Measurements from ENCODE around the gene USP25. TPM values are rescaled to one million over a fixed set of nuclear protein-coding genes. Genes with fewer than 3 reads are reported as not detected.
A peak's percentile ranks its signal among the peaks of the same experiment; 100 is the strongest.

USP25 gene
- total RNA-seq, 8 experiments from 2014 or later = 18.7 to 48.5 (median 34.0) TPM

DNA sequence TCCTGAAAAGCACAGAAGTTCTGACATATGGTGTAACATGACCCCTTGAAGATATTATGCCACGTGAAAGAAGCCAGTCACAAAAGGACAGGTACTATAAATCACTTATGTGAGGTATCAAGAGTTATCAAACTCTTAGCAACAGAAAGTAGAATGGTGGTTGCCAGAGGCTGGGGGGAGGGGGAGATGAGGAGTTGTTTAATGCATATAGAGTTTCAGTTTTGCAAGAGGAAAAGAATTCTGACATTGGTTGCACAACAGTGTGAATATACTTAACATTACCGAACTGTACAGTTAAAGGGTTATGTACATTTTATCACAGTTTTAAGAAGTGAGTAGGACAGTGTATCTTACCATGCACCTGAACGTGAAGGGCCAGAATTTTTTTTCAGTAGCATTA lies 80.0 kb downstream of the USP25 start:
- in situ Hi-C loops (cut with MboI; ENCODE audit: low pct_unique_long_range_greater_than_20kb in 2 of 9, low sequenced_read_pairs in 9 of 9, unreplicated experiment in 9 of 9) = no loop called here
- no peaks in the 10 kb centered on the region for H3K4me1 ChIP-seq (replicated peaks in 1 of 2)
- H3K4me3 ChIP-seq = no peak overlapping the region
- peak in 1 of 8 experiments; percentile 31 for ATAC-seq (replicated peaks in 6 of 8)
- no peak overlapping the region for H3K27ac ChIP-seq
- WGBS, 10 experiments = 20 to 100% (median 97%) methylated on average over 1 to 3 of the region's 3 CpGs; no CpG with 5 or more reads in 1 of the 10 experiments

DNA sequence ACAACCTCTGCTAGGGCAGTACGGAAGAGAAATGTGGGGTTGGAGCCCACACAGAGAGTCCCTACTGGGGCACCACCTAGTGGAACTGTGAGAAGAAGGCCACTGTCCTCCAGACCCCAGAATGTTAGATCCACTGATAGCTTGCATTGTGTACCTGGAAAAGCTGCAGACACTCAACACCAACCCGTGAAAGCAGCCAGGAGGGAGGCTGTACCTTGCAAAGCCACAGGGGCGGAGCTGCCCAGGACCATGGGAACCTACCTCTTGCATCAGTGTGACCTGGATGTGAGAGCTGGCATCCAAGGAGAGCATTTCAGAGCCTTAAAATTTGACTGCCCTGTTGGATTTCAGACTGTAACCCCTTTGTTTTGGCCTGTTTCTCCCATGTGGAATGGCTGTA lies 85.5 kb downstream of the USP25 start:
- Histone ChIP-seq H3K27ac (no peak overlapping the region), H3K4me1 (replicated peaks in 1 of 2) (peaks cover 0 to 6% of the 10 kb centered on the region in 2 donors), H3K4me3 (no peak overlapping the region)
- in situ Hi-C loops (cut with MboI; ENCODE audit: low pct_unique_long_range_greater_than_20kb in 2 of 9, low sequenced_read_pairs in 9 of 9, unreplicated experiment in 9 of 9) = no loop called here
- WGBS, 10 experiments = 80 to 100% (median 90%) methylated on average over 1 to 3 of the region's 3 CpGs; no CpG with 5 or more reads in 4 of the 10 experiments
- no peak for ATAC-seq (replicated peaks in 6 of 8)

DNA sequence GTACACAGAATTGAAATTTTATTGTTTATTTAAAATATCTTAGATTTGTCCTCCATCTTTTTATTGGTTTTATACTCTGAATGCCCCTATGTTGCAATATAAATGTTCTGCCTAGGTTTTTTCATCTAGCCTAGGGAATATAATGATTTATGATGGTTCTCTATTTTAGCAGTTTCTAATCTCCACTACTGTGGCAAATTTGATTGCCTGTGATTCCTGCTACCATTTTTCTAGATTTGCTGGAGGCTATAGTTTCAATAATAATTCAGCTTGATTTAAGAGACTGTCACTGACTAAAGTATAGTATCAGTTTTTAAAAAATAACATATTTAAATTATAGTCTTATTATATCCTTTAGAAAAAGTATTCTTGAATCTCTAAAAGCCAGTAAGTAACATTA lies 90.5 kb downstream of the USP25 start:
- no peak overlapping the region for H3K4me3 ChIP-seq
- ATAC-seq (replicated peaks in 6 of 8) = peak in 2 of 8 experiments; percentile 18 to 30
- in situ Hi-C loops (cut with MboI; ENCODE audit: low pct_unique_long_range_greater_than_20kb in 2 of 9, low sequenced_read_pairs in 9 of 9, unreplicated experiment in 9 of 9) = no loop called here
- H3K27ac ChIP-seq = no peak overlapping the region
- H3K4me1 ChIP-seq (replicated peaks in 1 of 2) = peaks cover 0 to 9% of the 10 kb centered on the region in 2 donors

DNA sequence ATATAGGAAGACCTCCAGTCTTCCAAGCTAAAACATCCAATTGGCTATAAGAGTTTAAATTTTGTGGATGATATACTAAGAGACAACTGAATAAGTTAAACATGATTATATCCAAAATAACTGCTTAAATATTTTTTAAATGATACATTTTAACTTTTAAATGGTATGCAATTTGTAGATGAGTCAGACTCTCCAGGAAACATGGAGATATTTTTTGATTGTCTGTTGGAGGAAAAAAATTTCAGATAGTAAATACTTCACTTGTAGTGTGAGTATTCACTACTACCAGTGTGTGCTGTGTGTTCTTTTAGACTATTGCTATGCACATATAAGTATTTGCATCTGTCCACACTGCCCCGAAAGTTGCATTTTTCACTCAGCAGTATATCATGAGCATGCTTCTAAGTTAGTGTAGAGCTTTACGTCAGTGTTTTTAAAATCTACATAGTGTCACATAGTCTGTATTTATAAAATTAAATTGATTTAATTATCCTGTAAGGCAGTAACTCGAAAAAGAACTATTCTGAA lies 91.1 kb downstream of the USP25 start:
- ATAC-seq (replicated peaks in 6 of 8) = peak in 2 of 8 experiments; percentile 17 to 90
- Histone ChIP-seq H3K27ac (no peak overlapping the region), H3K4me3 (no peak overlapping the region), H3K4me1 (replicated peaks in 1 of 2) (peaks cover 0 to 9% of the 10 kb centered on the region in 2 donors)
- in situ Hi-C loops (cut with MboI; ENCODE audit: low pct_unique_long_range_greater_than_20kb in 2 of 9, low sequenced_read_pairs in 9 of 9, unreplicated experiment in 9 of 9) = no loop called here
- 58 to 100% (median 85%) methylated on average over 1 to 3 of the region's 3 CpGs; no CpG with 5 or more reads in 2 of the 10 experiments for WGBS, 10 experiments

DNA sequence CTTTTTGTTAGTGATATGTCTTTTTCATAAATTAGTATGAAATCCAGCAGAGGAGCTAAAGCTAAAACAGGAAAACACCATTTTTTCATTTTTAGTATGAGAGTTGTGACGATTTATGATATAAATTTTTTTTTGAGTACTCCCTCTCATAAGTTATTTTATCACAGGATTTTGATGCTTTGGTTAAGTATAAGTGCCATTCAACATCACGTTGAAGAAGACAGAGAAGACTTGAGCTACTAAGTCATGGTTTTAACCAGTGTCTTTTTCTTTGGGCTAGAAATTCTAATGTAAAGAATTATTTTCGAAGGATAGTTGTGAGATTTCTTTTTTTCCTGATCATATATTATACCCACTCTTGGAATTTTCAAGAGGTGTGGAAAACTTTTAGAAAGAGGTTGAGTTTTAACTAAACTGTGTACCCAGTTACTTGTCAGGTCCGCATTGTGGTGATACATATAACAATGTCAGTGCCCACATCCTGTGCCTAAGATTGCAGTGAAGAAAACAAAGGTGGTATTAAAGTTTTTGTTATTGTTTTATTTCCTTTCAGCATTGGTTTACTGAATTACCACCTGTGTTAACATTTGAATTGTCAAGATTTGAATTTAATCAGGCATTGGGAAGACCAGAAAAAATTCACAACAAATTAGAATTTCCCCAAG lies 93.8 kb downstream of the USP25 start:
- in situ Hi-C loops (cut with MboI; ENCODE audit: low pct_unique_long_range_greater_than_20kb in 2 of 9, low sequenced_read_pairs in 9 of 9, unreplicated experiment in 9 of 9) = no loop called here
- ATAC-seq (replicated peaks in 6 of 8) = no peak
- no peak overlapping the region for H3K27ac ChIP-seq
- WGBS, 10 experiments = 50 to 100% (median 98%) methylated on average over 1 to 4 of the region's 4 CpGs
- H3K4me3 ChIP-seq = no peak overlapping the region
- H3K4me1 ChIP-seq (replicated peaks in 1 of 2) = peaks cover 0 to 12% of the 10 kb centered on the region in 2 donors

DNA sequence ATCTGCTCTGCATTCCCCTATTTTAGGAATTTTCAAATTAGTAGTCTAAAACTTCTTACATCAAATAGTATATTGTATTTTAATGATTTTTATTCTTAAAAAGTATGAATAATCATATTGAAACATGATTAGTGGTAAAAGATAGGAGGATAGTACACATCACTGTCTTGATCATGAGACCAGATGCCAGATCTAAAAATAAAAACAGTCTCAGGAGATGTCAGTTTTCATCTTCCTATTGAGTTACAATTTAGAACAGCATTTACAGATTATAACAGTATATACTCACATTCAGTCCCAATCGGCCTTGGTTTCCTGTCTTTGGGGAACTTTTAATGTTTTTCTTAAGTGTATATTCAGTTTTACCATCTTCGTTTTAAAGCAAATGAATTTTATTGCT lies 95.9 kb downstream of the USP25 start:
- Histone ChIP-seq H3K4me1 (replicated peaks in 1 of 2) (peaks cover 0 to 3% of the 10 kb centered on the region in 2 donors), H3K27ac (no peak overlapping the region), H3K4me3 (no peak overlapping the region)
- 14 to 100% (median 80%) methylated on average over 1 to 2 of the region's 2 CpGs; no CpG with 5 or more reads in 1 of the 10 experiments for WGBS, 10 experiments
- ATAC-seq (replicated peaks in 6 of 8) = no peak
- in situ Hi-C loops (cut with MboI; ENCODE audit: low pct_unique_long_range_greater_than_20kb in 2 of 9, low sequenced_read_pairs in 9 of 9, unreplicated experiment in 9 of 9) = no loop called here

DNA sequence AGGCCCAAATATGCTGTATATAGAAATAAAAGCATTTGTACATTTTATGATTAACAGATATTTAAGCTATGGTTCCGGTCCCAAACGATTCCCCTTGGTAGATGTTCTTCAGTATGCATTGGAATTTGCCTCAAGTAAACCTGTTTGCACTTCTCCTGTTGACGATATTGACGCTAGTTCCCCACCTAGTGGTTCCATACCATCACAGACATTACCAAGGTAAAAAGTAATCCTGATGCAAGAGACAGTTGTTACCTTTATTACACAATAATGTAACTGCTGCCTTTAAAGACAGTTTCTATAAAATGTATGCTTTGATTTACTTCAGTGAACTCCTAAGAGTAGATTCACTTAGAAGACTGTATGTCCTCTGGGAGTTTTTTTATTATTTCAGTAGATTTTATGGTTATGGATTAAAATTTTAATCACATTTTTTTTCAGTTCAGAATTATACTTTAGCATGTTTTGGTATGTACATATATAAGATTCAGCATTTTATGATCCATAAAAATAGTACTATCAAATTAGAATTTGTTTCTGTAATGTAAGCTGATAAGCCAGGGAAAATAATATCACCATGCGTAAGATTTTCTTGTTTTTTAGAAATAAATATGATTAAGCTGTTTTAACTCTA lies 96.5 kb downstream of the USP25 start:
- H3K4me3 ChIP-seq = no peak overlapping the region
- H3K27ac ChIP-seq = no peak overlapping the region
- peak in 3 of 8 experiments; percentile 35 to 49 (median 45) for ATAC-seq (replicated peaks in 6 of 8)
- WGBS, 10 experiments = 53 to 100% (median 67%) methylated on average over 2 to 5 of the region's 5 CpGs; no CpG with 5 or more reads in 1 of the 10 experiments
- in situ Hi-C loops (cut with MboI; ENCODE audit: low pct_unique_long_range_greater_than_20kb in 2 of 9, low sequenced_read_pairs in 9 of 9, unreplicated experiment in 9 of 9) = no loop called here
- peaks cover 0 to 3% of the 10 kb centered on the region in 2 donors for H3K4me1 ChIP-seq (replicated peaks in 1 of 2)

DNA sequence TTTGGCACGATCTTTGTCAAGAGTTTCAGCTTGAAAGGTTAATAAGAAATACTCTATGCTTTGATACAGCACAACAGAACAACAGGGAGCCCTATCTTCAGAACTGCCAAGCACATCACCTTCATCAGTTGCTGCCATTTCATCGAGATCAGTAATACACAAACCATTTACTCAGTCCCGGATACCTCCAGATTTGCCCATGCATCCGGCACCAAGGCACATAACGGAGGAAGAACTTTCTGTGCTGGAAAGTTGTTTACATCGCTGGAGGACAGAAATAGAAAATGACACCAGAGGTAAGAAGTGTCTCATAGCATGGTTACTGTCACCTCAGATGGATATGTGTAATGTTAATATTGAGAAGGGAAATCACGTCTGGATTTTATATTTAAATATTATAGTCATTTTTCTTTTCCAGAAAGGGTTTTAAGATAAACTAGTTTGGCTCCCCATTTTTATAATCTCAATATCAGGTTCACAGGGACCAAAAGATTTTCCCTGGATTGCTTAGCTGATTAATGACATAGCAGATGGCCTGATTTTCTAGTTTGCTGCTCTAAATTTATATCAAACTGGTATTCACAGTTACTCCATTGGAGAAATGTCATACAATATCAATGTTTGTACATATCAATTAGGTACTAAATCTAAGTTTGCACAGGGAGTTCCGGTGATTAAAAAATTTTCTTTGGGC lies 97.3 kb downstream of the USP25 start:
- in situ Hi-C loops (cut with MboI; ENCODE audit: low pct_unique_long_range_greater_than_20kb in 2 of 9, low sequenced_read_pairs in 9 of 9, unreplicated experiment in 9 of 9) = no loop called here
- ATAC-seq (replicated peaks in 6 of 8) = no peak
- Histone ChIP-seq H3K4me1 (replicated peaks in 1 of 2) (peaks cover 0 to 3% of the 10 kb centered on the region in 2 donors), H3K4me3 (no peak overlapping the region), H3K27ac (no peak overlapping the region)
- WGBS, 10 experiments = 75 to 96% (median 87%) methylated on average over 1 to 8 of the region's 8 CpGs; no CpG with 5 or more reads in 1 of the 10 experiments

DNA sequence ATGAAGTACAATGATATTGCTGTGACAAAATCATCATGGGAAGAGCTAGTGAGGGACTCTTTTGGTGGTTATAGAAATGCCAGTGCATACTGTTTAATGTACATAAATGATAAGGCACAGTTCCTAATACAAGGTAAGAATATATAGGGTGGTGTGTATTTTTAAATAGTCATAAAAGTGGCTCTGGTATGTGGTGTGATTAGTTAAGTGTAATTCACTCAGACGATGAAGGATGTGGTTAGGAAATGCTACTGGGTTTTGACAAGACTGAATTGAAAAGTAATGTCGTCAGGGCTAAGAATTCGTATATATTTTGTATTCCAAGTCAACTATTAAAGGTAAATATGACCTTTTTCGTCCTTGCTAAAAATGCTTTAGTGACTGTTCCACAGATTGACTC lies 101.7 kb downstream of the USP25 start:
- in situ Hi-C loops (cut with MboI; ENCODE audit: low pct_unique_long_range_greater_than_20kb in 2 of 9, low sequenced_read_pairs in 9 of 9, unreplicated experiment in 9 of 9) = no loop called here
- Histone ChIP-seq H3K4me1 (replicated peaks in 1 of 2) (peaks cover 0 to 3% of the 10 kb centered on the region in 2 donors), H3K27ac (no peak overlapping the region), H3K4me3 (no peak overlapping the region)
- ATAC-seq (replicated peaks in 6 of 8) = no peak
- 88 to 100% (median 95%) methylated on average over 1 to 4 of the region's 4 CpGs for WGBS, 10 experiments

DNA sequence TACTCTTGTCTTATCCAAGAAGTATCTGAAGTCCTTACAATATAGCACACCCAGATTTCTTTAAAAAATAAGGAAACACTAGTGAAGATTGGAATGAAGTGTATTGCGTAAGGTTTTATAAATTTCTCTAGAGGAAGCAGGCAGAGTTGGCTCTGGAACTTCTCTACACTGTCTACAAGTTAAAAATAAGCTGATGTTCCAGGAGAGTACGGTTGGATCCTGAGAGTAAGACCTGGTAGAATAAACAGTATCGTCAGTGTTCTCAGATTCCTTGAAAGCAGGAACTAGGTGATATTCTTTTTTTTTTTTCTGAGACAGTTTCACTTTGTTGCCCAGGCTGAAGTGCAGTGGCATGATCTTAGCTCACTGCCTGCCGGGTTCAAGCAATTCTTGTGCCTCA lies 107.9 kb downstream of the USP25 start:
- no peak for ATAC-seq (replicated peaks in 6 of 8)
- in situ Hi-C loops (cut with MboI; ENCODE audit: low pct_unique_long_range_greater_than_20kb in 2 of 9, low sequenced_read_pairs in 9 of 9, unreplicated experiment in 9 of 9) = no loop called here
- no peak overlapping the region for H3K27ac ChIP-seq
- no peak overlapping the region for H3K4me3 ChIP-seq
- WGBS, 10 experiments = 93 to 100% (median 100%) methylated on average over 1 to 4 of the region's 4 CpGs; no CpG with 5 or more reads in 1 of the 10 experiments
- no peaks in the 10 kb centered on the region for H3K4me1 ChIP-seq (replicated peaks in 1 of 2)

DNA sequence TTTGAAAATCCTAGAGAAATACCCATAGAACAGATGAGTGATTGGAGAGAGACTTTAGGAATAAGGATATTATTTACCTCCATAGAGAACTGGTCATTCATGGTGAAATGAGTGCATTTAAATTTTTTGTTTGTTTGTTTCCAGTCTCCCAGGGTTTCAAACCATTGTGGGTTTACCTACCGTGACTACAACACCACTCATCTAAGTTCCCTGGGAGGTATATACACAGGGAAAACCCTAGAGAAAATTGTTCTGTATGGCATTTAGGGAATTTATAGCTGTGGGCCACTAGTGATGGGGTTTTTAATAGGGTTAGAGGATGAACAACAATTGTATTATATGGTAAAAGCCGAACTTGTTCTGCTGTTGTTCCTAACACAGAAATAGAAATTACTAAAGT lies 109.2 kb downstream of the USP25 start:
- Histone ChIP-seq H3K4me1 (replicated peaks in 1 of 2) (no peaks in the 10 kb centered on the region), H3K27ac (no peak overlapping the region), H3K4me3 (no peak overlapping the region)
- WGBS, 10 experiments = 86 to 100% (median 100%) methylated on average over 1 to 2 of the region's 2 CpGs; no CpG with 5 or more reads in 4 of the 10 experiments
- in situ Hi-C loops (cut with MboI; ENCODE audit: low pct_unique_long_range_greater_than_20kb in 2 of 9, low sequenced_read_pairs in 9 of 9, unreplicated experiment in 9 of 9) = no loop called here
- no peak for ATAC-seq (replicated peaks in 6 of 8)

DNA sequence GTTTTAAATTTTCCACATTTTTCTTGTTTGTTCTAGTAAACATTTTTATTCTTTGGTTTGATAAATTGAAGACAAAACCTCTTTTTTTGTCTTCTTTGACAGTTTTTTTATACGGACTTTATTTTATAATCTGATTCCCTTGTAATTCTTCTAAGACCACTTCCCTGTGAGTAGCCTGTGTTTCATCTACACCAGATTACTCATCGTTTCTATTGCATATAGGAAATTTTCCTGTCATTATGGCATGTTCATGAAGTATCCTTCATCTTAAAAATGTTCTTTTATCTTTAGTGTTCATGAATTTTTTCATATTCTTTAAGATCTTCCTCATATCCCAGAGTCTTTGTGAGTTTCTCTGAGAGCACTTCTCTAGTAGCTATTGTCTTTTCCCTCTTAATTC lies 109.8 kb downstream of the USP25 start:
- no peak overlapping the region for H3K4me3 ChIP-seq
- no peaks in the 10 kb centered on the region for H3K4me1 ChIP-seq (replicated peaks in 1 of 2)
- WGBS, 10 experiments = 66 to 100% (median 94%) methylated on average over 1 to 2 of the region's 2 CpGs; no CpG with 5 or more reads in 1 of the 10 experiments
- no peak for ATAC-seq (replicated peaks in 6 of 8)
- in situ Hi-C loops (cut with MboI; ENCODE audit: low pct_unique_long_range_greater_than_20kb in 2 of 9, low sequenced_read_pairs in 9 of 9, unreplicated experiment in 9 of 9) = no loop called here
- H3K27ac ChIP-seq = no peak overlapping the region

DNA sequence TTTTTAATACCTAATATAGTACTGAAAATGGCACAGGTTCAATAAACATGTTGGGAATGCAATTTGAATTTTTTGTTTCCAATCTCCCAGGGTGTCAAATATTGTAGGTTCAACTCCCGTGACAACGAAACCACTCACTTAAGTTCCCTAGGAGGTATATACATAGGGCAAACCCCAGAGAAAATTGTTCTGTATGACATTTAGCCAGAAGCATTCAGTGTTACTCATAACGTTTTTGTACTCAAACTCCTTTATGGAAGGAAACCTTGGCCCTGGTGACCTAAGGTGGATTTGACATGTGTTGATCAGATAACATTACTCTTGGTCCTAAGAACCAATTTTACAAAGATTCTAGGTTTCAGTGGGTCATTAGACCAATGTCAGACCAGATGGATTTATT lies 110.6 kb downstream of the USP25 start:
- no peak overlapping the region for H3K4me3 ChIP-seq
- in situ Hi-C loops (cut with MboI; ENCODE audit: low pct_unique_long_range_greater_than_20kb in 2 of 9, low sequenced_read_pairs in 9 of 9, unreplicated experiment in 9 of 9) = no loop called here
- ATAC-seq (replicated peaks in 6 of 8) = no peak
- WGBS, 10 experiments = 17 to 100% (median 90%) methylated on average over 1 to 3 of the region's 3 CpGs; no CpG with 5 or more reads in 2 of the 10 experiments
- H3K4me1 ChIP-seq (replicated peaks in 1 of 2) = no peaks in the 10 kb centered on the region
- no peak overlapping the region for H3K27ac ChIP-seq
